ENCODE data around the gene BATF2. TPM values are rescaled to one million over a fixed set of nuclear protein-coding genes. Genes with fewer than 3 reads are reported as not detected.

Gene BATF2
- total and polyA plus RNA-seq, 12 donors, result 0.67 to 34.5 (median 6.2) TPM

DNA sequence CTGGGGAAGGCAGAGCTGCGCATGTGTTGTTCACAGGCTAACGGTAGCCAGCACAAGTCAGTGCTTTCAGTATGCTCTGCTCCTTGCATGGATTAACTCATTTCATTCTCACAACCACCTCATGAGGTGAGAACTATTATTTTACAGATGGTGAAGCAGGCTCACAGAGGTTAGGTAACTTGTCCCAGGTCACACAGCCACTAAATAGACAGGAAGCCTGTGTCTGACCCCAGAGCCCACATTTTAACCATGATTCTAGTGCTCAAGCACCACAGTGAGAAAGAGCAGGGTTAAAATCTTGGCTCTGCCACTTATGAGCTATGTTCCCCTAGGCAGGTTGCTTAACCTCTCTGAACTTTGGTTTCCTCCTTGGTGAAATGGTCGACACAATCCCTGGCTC is 24.2 kb upstream of the BATF2 start:
- intact Hi-C loops (cut with DNase I), result loop anchor here in 1 of 2 donors (10.0 kb wide), 1 partner anchor 96 kb away; the partner anchor contains the start of gene PPP2R5B

GRCh38 chr11:65019824-65020223 is 23.1 kb upstream of the BATF2 start:
- 86 to 92% (median 88%) methylated on average over 7 of the region's 7 CpGs for WGBS, 4 donors
- H3K36me3 ChIP-seq (replicated peaks in 1 of 2), result peaks cover 0 to 29% of the 10 kb centered on the region in 2 donors

More for the DNA sequence above, 24.2 kb upstream of the BATF2 start:
- 70 to 100% (median 86%) methylated on average over 2 to 3 of the region's 3 CpGs for WGBS, 4 donors
- Histone ChIP-seq H3K27ac (no peak overlapping the region), H3K27me3 (no peaks in the 10 kb centered on the region), H3K4me3 (no peak overlapping the region), H3K9me3 (replicated peaks in 1 of 3) (no peaks in the 10 kb centered on the region), H3K4me1 (replicated peaks in 1 of 2) (no peaks in the 10 kb centered on the region), H3K36me3 (replicated peaks in 1 of 2) (peaks cover 0 to 29% of the 10 kb centered on the region in 2 donors)
- no peak for DNase-seq
- TF ChIP-seq POLR2A (IDR thresholded peaks at IDR 0.05), result no peak
- TF ChIP-seq, protein P1, sequence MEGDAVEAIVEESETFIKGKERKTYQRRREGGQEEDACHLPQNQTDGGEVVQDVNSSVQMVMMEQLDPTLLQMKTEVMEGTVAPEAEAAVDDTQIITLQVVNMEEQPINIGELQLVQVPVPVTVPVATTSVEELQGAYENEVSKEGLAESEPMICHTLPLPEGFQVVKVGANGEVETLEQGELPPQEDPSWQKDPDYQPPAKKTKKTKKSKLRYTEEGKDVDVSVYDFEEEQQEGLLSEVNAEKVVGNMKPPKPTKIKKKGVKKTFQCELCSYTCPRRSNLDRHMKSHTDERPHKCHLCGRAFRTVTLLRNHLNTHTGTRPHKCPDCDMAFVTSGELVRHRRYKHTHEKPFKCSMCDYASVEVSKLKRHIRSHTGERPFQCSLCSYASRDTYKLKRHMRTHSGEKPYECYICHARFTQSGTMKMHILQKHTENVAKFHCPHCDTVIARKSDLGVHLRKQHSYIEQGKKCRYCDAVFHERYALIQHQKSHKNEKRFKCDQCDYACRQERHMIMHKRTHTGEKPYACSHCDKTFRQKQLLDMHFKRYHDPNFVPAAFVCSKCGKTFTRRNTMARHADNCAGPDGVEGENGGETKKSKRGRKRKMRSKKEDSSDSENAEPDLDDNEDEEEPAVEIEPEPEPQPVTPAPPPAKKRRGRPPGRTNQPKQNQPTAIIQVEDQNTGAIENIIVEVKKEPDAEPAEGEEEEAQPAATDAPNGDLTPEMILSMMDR (IDR thresholded peaks at IDR 0.05), result no peak

GRCh38 chr11:65017937-65018336 is 21.2 kb upstream of the BATF2 start:
- no peaks in the 10 kb centered on the region for H3K9me3 ChIP-seq (replicated peaks in 1 of 3)
- no peak overlapping the region for H3K27ac ChIP-seq
- whole genome bisulfite sequencing, 4 donors, result 92 to 97% (median 95%) methylated on average over 6 of the region's 6 CpGs
- H3K27me3 ChIP-seq, result no peaks in the 10 kb centered on the region
- intact Hi-C loops (cut with DNase I), result loop anchor here in 1 of 2 donors (10.0 kb wide), 2 partner anchors 57 to 173 kb away; partner anchors contain the start of gene CDC42BPG
- no peak for DNase-seq
- peaks cover 0 to 29% of the 10 kb centered on the region in 2 donors for H3K36me3 ChIP-seq (replicated peaks in 1 of 2)
- H3K4me3 ChIP-seq, result no peak overlapping the region
- no peak for TF ChIP-seq POLR2A (IDR thresholded peaks at IDR 0.05)
- TF ChIP-seq, protein P1 (IDR thresholded peaks at IDR 0.05), result no peak
- H3K4me1 ChIP-seq (replicated peaks in 1 of 2), result peaks cover 9 to 16% of the 10 kb centered on the region in 2 donors

More at GRCh38 chr11:65019824-65020223, 23.1 kb upstream of the BATF2 start:
- no peaks in the 10 kb centered on the region for H3K9me3 ChIP-seq (replicated peaks in 1 of 3)
- intact Hi-C loops (cut with DNase I), result loop anchor here (10.0 kb wide), 3 partner anchors 55 to 175 kb away; partner anchors contain the start of genes CDC42BPG (in 1 of the 2) and PPP2R5B (in 1 of the 2)
- TF ChIP-seq, protein P1 (IDR thresholded peaks at IDR 0.05), result no peak
- TF ChIP-seq POLR2A (IDR thresholded peaks at IDR 0.05), result no peak
- no peaks in the 10 kb centered on the region for H3K27me3 ChIP-seq
- H3K4me1 ChIP-seq (replicated peaks in 1 of 2), result peaks cover 1 to 8% of the 10 kb centered on the region in 2 donors
- no peak for DNase-seq
- no peak overlapping the region for H3K4me3 ChIP-seq
- H3K27ac ChIP-seq, result no peak overlapping the region

DNA sequence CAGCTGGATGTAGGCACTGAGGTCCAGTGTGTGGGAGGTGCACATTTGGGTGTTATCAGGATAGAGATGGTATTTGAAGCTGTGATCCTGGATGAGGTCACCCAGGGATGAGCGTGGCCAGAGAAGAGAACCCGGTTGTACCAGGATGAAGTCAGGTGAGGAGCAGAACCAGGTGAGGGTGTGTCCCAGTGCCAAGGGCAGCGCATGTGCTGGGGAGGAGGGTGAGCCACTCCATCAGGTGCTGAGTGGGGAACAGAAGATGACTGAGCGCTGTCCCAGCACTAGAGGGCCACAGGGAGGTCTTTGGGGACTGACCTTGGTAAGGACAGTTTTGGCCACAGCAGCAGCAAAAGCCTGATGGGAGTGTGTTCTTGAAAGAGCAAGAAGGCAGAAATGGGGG is 19.9 kb upstream of the BATF2 start:
- Histone ChIP-seq H3K4me3 (no peak overlapping the region), H3K27me3 (no peaks in the 10 kb centered on the region), H3K9me3 (replicated peaks in 1 of 3) (no peaks in the 10 kb centered on the region), H3K27ac (no peak overlapping the region), H3K36me3 (replicated peaks in 1 of 2) (peaks cover 0 to 27% of the 10 kb centered on the region in 2 donors), H3K4me1 (replicated peaks in 1 of 2) (peaks cover 12 to 17% of the 10 kb centered on the region in 2 donors)
- DNase-seq, result no peak
- WGBS, 4 donors, result 76 to 94% (median 82%) methylated on average over 4 of the region's 4 CpGs
- intact Hi-C loops (cut with DNase I), result loop anchor here in 1 of 2 donors (10.0 kb wide), 2 partner anchors 58 to 172 kb away; partner anchors contain the start of gene CDC42BPG
- TF ChIP-seq, protein P1 (IDR thresholded peaks at IDR 0.05), result no peak
- no peak for TF ChIP-seq POLR2A (IDR thresholded peaks at IDR 0.05)

All from adrenal gland (tissue), 12 donors.